GM12878 (cell line): ENCODE results near the gene CBX8. TPM values are rescaled to one million over a fixed set of nuclear protein-coding genes. Genes with fewer than 3 reads are reported as not detected.
A peak's percentile ranks its signal among the peaks of the same experiment; 100 is the strongest.

Source experiments
- ATF7 ChIP-seq: fragments of 450-650 bp; IDR thresholded peaks from 2 replicates; pipeline ENCODE4 v1.6.1; 2016; ENCODE audit warnings: low read depth, mild to moderate bottlenecking
- BCLAF1 ChIP-seq: fragments of 450-650 bp; IDR thresholded peaks from 2 replicates; pipeline ENCODE4 v1.6.1; 2017; ENCODE audit warnings: antibody characterized with exemption, mild to moderate bottlenecking, moderate library complexity
- CHD1 ChIP-seq: IDR thresholded peaks from 2 replicates; pipeline ENCODE4 v1.6.1; 2012; ENCODE audit warnings: low read depth, low read length, improper control_type of control experiment
- CREM ChIP-seq: IDR thresholded peaks from 2 replicates; pipeline ENCODE4 v1.6.1; 2014; ENCODE audit warnings: antibody characterized with exemption, low read depth
- EGR1 ChIP-seq, 2 experiments: IDR thresholded peaks; 1 replicate in 1 of 2; 2 replicates in 1 of 2; pipeline ENCODE4 v1.6.1; 2011 to 2012; ENCODE audit warnings: low read depth in 2 of 2, low read length in 2 of 2, borderline replicate concordance in 1 of 2, mild to moderate bottlenecking in 1 of 2, moderate library complexity in 1 of 2
- IKZF1 ChIP-seq: fragments of 450-650 bp; conservative IDR thresholded peaks from 2 replicates; pipeline ENCODE4 v1.6.1; 2017; ENCODE audit warnings: antibody characterized with exemption, mild to moderate bottlenecking
- IKZF2 ChIP-seq, 2 experiments: fragments of 450-650 bp; IDR thresholded peaks; 2 replicates each; pipeline ENCODE4 v1.6.1; 2017; ENCODE audit warnings: mild to moderate bottlenecking in 2 of 2, moderate library complexity in 2 of 2
- IRF5 ChIP-seq: fragments of 450-650 bp; IDR thresholded peaks from 2 replicates; pipeline ENCODE4 v1.6.1; 2017; ENCODE audit warnings: borderline replicate concordance
- NR2C2 ChIP-seq: IDR thresholded peaks from 2 replicates; pipeline ENCODE4 v1.6.1; 2011; ENCODE audit warnings: borderline replicate concordance, low read depth; ENCODE audit not compliant: control insufficient read depth, insufficient read length
- PBX3 ChIP-seq: IDR thresholded peaks from 2 replicates; pipeline ENCODE4 v1.6.1; 2011; ENCODE audit warnings: mild to moderate bottlenecking, low read depth, low read length, moderate library complexity; ENCODE audit not compliant: insufficient replicate concordance
- POLR2AphosphoS5 ChIP-seq: IDR thresholded peaks from 2 replicates; pipeline ENCODE4 v1.6.1; 2011; ENCODE audit warnings: mild to moderate bottlenecking, low read length, inconsistent platforms
- RAD21 ChIP-seq: IDR thresholded peaks from 2 replicates; pipeline ENCODE4 v1.6.1; 2011; ENCODE audit warnings: mild to moderate bottlenecking, low read depth, low read length, moderate library complexity; ENCODE audit not compliant: insufficient read depth
- RFX5 ChIP-seq: IDR thresholded peaks from 2 replicates; pipeline ENCODE4 v1.6.1; 2011; ENCODE audit warnings: low read depth, low read length, improper control_type of control experiment
- SIN3A ChIP-seq: IDR thresholded peaks from 2 replicates; pipeline ENCODE4 v1.6.1; 2012; ENCODE audit warnings: low read depth, low read length, improper control_type of control experiment
- SMAD1 ChIP-seq: fragments of 450-650 bp; IDR thresholded peaks from 2 replicates; pipeline ENCODE4 v1.6.1; 2018; ENCODE audit warnings: mild to moderate bottlenecking, low read depth; ENCODE audit not compliant: partially characterized antibody
- TARDBP ChIP-seq: IDR thresholded peaks from 2 replicates; pipeline ENCODE4 v1.6.1; 2016; ENCODE audit warnings: borderline replicate concordance
- USF1 ChIP-seq: IDR thresholded peaks from 2 replicates; pipeline ENCODE4 v1.6.1; 2011; ENCODE audit warnings: borderline replicate concordance, low read depth, mild to moderate bottlenecking, moderate library complexity, mixed read lengths, low read length; ENCODE audit not compliant: insufficient read depth; ENCODE audit errors: extremely low read length
- ZNF592 ChIP-seq: fragments of 450-650 bp; IDR thresholded peaks from 2 replicates; pipeline ENCODE4 v1.6.1; 2017; ENCODE audit warnings: mild to moderate bottlenecking, moderate library complexity
- polyA plus RNA-seq, 11 experiments: library from polyadenylated mRNA; depleted of rRNA in 4 of 11; unstranded in 6 of 11; stranded (reverse) in 5 of 11; fragments of >200 nt; fragmentation: Nextera tagmentation in 4 of 11; fragmentation: Illumina TruSeq in 1 of 11; extraction: Ambion mirVana in 4 of 11; extraction: Trizol in 1 of 11; gene quantifications; 1 replicate in 1 of 11; 2 replicates in 10 of 11; pipeline versions ENCODE4 v1.2.1 to v1.2.3, GENCODE V29; 2011 to 2016; ENCODE audit warnings: inconsistent platforms in 2 of 11, missing spikeins in 2 of 11, low read depth in 1 of 11
- total RNA-seq, 4 experiments: library from RNA; depleted of rRNA in 3 of 4; stranded (reverse); fragments of >200 nt in 3 of 4; fragmentation: Illumina TruSeq in 1 of 4; extraction: Trizol in 1 of 4; gene quantifications; 2 replicates each; pipeline versions ENCODE4 v1.2.1 to v1.2.3, GENCODE V29; 2013 to 2021

The CBX8 gene
- total and polyA plus RNA-seq, 10 of the 15 experiments (the other 5 are each of a cell fraction or from before 2014, with no cell fraction given) = 0.03 to 6.7 (median 1.9) TPM

- TF ChIP-seq BCLAF1 (no peak), IRF5 (no peak), POLR2AphosphoS5 (peak; percentile 50; the same call in 1 of the 2 replicates), RFX5 (peak; percentile 83; the same call in 1 of the 2 replicates), EGR1 (IDR thresholded peaks at IDR 0.05; ENCODE audit: borderline replicate concordance in 1 of 2, low read depth in 2 of 2, low read length in 2 of 2) (peak; percentile 25 to 43; a peak in 2 of 3 replicates), CHD1 (no peak), PBX3 (peak; percentile 93), CREM (peak; percentile 86), TARDBP (0 out of 2 replicates have a peak, but pooled peaks have one; percentile 62), USF1 (peak; percentile 77), SMAD1 (no peak), ZNF592 (no peak), IKZF2 (IDR thresholded peaks at IDR 0.05) (no peak), NR2C2 (no peak), RAD21 (no peak), ATF7 (peak; percentile 85), IKZF1 (0 out of 2 replicates have a peak, but pooled peaks have one; percentile 52), SIN3A (peak; percentile 34; the same call in 1 of the 2 replicates)
Observed at GRCh38 chr17:79796763-79797491, at the start of gene CBX8 (continued).
